Activated naive CD8-positive, alpha-beta T cell treated with anti-CD3 and anti-CD28 coated beads, Interleukin-2, amount 10 ng/mL, durations not matched to agents 7 days and 5 days (primary cell): ENCODE results near the gene ISG15. TPM values are rescaled to one million over a fixed set of nuclear protein-coding genes. Genes with fewer than 3 reads are reported as not detected.

Experiments
- ATAC-seq: fragments of 150-1000 bp; cut with Tn5 transposase; one replicate; pipeline ENCODE4 v1.10.0; 2021; ENCODE audit warnings: low read depth, moderate library complexity
- POLR2A ChIA-PET: fragments of 350-600 bp; sonication (Branson Sonifier 250); formaldehyde crosslinking; loops from one replicate; lab custom pipeline; 2021; ENCODE audit warnings: antibody characterized with exemption; lab: Charles Lee
- DNase-seq: peaks from one replicate; pipeline ENCODE4 v3.0.0; 2021
- H3K27ac Mint-ChIP-seq: one replicate; pipeline ENCODE4 v1.8.0; 2022; ENCODE audit warnings: mild to moderate bottlenecking, mixed read lengths
- H3K27me3 Mint-ChIP-seq: one replicate; pipeline ENCODE4 v1.8.0; 2022; ENCODE audit warnings: mild to moderate bottlenecking, moderate library complexity, mixed read lengths
- H3K36me3 Mint-ChIP-seq: one replicate; pipeline ENCODE4 v1.8.0; 2021; ENCODE audit warnings: mild to moderate bottlenecking, mixed read lengths
- H3K4me1 Mint-ChIP-seq: one replicate; pipeline ENCODE4 v1.8.0; 2021; ENCODE audit warnings: mixed read lengths
- H3K4me3 Mint-ChIP-seq: one replicate; pipeline ENCODE4 v1.8.0; 2022; ENCODE audit warnings: mild to moderate bottlenecking, moderate library complexity, mixed read lengths
- H3K9me3 Mint-ChIP-seq: one replicate; pipeline ENCODE4 v1.8.0; 2021; ENCODE audit warnings: mixed read lengths
- total RNA-seq, 2 experiments: library from RNA; stranded (reverse); gene quantifications; one replicate each; pipeline ENCODE4 v1.2.3, GENCODE V29; 2021

The ISG15 gene
- total RNA-seq, 2 experiments from 2014 or later = 425 to 457 TPM

DNA sequence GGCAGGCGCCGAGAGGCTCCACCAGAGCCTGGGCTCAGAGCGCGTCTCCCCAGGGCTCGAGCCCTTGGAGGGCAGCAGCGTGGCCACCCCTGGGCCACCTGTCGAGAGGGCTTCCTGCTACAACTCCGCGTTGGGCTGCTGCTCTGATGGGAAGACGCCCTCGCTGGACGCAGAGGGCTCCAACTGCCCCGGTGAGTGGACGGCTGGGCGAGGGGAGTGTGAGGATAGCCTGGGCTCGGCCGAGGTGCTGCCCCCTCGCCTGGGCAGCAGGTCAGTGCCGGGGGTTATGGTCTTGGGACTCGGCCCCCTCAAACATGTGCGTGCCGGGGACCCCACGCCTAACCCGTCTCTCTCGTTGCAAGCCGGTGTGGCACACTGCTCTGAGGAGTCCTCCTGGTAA lies 33.5 kb downstream of the ISG15 start:
- Mint-ChIP-seq H3K9me3 (no peaks in the 10 kb centered on the region), H3K4me1 (no peaks in the 10 kb centered on the region), H3K36me3 (peaks cover 9% of the 10 kb centered on the region), H3K27ac (no peak overlapping the region), H3K4me3 (no peak overlapping the region), H3K27me3 (no peaks in the 10 kb centered on the region)
- POLR2A ChIA-PET = no interaction called here
- DNase-seq (no peak), ATAC-seq (no peak)

GRCh38 chr1:1047407-1047806 lies 34.1 kb downstream of the ISG15 start:
- Mint-ChIP-seq H3K9me3 (peaks cover 3% of the 10 kb centered on the region), H3K4me1 (no peaks in the 10 kb centered on the region), H3K36me3 (peaks cover 12% of the 10 kb centered on the region), H3K4me3 (no peak overlapping the region), H3K27ac (no peak overlapping the region), H3K27me3 (no peaks in the 10 kb centered on the region)
- no peak for DNase-seq
- POLR2A ChIA-PET = no interaction called here
- ATAC-seq = no peak

GRCh38 chr1:1047963-1048362 lies 34.7 kb downstream of the ISG15 start:
- Mint-ChIP-seq H3K27me3 (no peaks in the 10 kb centered on the region), H3K36me3 (peaks cover 12% of the 10 kb centered on the region), H3K9me3 (peaks cover 3% of the 10 kb centered on the region), H3K4me3 (no peak overlapping the region), H3K27ac (no peak overlapping the region), H3K4me1 (no peaks in the 10 kb centered on the region)
- POLR2A ChIA-PET = no interaction called here
- no peak for ATAC-seq
- no peak for DNase-seq

GRCh38 chr1:1048765-1049164 lies 35.5 kb downstream of the ISG15 start:
- DNase-seq = no peak
- H3K27me3 Mint-ChIP-seq = no peaks in the 10 kb centered on the region
- no peak overlapping the region for H3K4me3 Mint-ChIP-seq
- no peaks in the 10 kb centered on the region for H3K4me1 Mint-ChIP-seq
- no peak overlapping the region for H3K27ac Mint-ChIP-seq
- ATAC-seq = no peak
- H3K36me3 Mint-ChIP-seq = peaks cover 9% of the 10 kb centered on the region
- H3K9me3 Mint-ChIP-seq = peaks cover 3% of the 10 kb centered on the region
- POLR2A ChIA-PET = no interaction called here

DNA sequence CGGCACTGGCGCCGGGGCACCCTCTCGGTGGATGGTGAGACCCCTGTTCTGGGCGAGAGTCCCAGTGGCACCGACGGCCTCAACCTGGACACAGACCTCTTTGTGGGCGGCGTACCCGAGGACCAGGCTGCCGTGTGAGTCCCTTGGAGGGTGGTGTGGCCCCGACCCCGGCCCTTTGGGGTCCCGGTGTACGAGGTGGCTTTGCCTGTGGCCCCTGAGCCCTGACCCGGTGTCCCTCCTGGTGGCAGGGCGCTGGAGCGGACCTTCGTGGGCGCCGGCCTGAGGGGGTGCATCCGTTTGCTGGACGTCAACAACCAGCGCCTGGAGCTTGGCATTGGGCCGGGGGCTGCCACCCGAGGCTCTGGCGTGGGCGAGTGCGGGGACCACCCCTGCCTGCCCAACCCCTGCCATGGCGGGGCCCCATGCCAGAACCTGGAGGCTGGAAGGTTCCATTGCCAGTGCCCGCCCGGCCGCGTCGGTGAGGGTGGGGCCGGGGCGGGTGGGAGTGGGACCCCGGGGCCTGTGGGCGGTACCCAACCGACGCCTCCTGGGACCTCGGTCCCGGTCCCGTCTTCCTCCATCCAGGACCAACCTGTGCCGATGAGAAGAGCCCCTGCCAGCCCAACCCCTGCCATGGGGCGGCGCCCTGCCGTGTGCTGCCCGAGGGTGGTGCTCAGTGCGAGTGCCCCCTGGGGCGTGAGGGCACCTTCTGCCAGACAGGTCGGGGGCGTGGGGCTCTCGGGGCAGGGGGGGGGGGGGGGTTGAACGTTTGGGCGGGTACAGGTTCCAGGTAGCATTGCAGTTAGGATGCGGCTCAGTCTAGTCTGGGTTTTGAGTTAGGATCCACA lies 36.2 kb downstream of the ISG15 start:
- POLR2A ChIA-PET = no interaction called here
- H3K36me3 Mint-ChIP-seq = peaks cover 9% of the 10 kb centered on the region
- peaks cover 3% of the 10 kb centered on the region for H3K9me3 Mint-ChIP-seq
- ATAC-seq = no peak
- DNase-seq = no peak
- H3K4me1 Mint-ChIP-seq = no peaks in the 10 kb centered on the region
- no peak overlapping the region for H3K4me3 Mint-ChIP-seq
- H3K27me3 Mint-ChIP-seq = no peaks in the 10 kb centered on the region
- H3K27ac Mint-ChIP-seq = no peak overlapping the region

DNA sequence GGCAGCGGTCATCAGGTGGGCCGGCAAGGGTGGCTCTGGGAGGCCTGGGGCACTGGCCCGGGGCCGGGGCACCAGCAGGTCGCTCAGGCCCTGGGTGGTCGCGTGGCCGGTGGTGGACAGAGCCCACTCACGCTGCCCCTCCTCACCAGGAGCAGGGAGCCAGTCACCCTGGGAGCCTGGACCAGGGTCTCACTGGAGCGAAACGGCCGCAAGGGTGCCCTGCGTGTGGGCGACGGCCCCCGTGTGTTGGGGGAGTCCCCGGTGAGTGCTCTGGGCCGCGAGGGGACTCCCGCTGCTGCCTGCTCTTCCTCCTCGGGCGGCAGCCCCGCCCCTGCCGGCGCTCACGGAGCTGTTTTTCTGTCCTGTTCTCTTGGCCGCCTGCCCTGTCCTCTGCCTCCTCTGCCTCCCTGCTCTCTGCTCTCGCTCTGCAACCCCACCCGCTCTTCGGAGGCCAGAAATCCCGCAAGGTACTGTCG lies 37.3 kb downstream of the ISG15 start:
- Mint-ChIP-seq H3K36me3 (peaks cover 6% of the 10 kb centered on the region), H3K4me3 (no peak overlapping the region), H3K27ac (no peak overlapping the region), H3K9me3 (peaks cover 3% of the 10 kb centered on the region), H3K4me1 (no peaks in the 10 kb centered on the region), H3K27me3 (no peaks in the 10 kb centered on the region)
- ATAC-seq (no peak), DNase-seq (no peak)
- POLR2A ChIA-PET = no interaction called here

- peaks cover 3% of the 10 kb centered on the region for H3K9me3 Mint-ChIP-seq
- no peak overlapping the region for H3K4me3 Mint-ChIP-seq
- DNase-seq (no peak), ATAC-seq (no peak)
- H3K36me3 Mint-ChIP-seq = peaks cover 6% of the 10 kb centered on the region
- POLR2A ChIA-PET = no interaction called here
- no peak overlapping the region for H3K27ac Mint-ChIP-seq
- H3K27me3 Mint-ChIP-seq = no peaks in the 10 kb centered on the region
- H3K4me1 Mint-ChIP-seq = no peaks in the 10 kb centered on the region
These were observed 38.0 kb downstream of the ISG15 start for GRCh38 chr1:1051127-1051810.

GRCh38 chr1:1052003-1052840 lies 38.9 kb downstream of the ISG15 start:
- H3K27ac Mint-ChIP-seq = no peak overlapping the region
- H3K4me3 Mint-ChIP-seq = no peak overlapping the region
- peaks cover 3% of the 10 kb centered on the region for H3K9me3 Mint-ChIP-seq
- ATAC-seq = no peak
- H3K4me1 Mint-ChIP-seq = no peaks in the 10 kb centered on the region
- H3K27me3 Mint-ChIP-seq = no peaks in the 10 kb centered on the region
- POLR2A ChIA-PET = no interaction called here
- H3K36me3 Mint-ChIP-seq = peaks cover 6% of the 10 kb centered on the region
- no peak for DNase-seq

DNA sequence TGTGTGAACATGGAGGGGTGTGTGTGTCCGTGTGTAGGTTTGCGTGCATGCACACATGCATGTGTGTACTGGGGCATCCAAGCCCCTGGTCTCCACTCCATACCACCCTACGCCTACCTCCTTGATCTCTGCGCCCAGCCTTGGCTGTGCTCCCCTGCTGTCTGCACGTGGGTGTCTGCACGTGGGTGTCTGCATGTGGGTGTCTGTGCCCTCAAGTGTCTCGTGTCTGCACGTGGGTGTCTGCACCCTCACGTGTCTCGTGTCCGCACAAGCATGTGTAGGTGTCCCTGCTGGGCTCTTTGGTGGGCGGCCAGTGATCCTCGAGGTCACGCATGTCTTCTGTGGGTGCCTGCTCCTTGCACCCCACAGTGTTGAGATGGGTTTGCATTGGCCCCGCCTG lies 39.7 kb downstream of the ISG15 start:
- H3K36me3 Mint-ChIP-seq = peaks cover 6% of the 10 kb centered on the region
- H3K9me3 Mint-ChIP-seq = peaks cover 3% of the 10 kb centered on the region
- peaks cover 6% of the 10 kb centered on the region for H3K27me3 Mint-ChIP-seq
- no peak overlapping the region for H3K4me3 Mint-ChIP-seq
- ATAC-seq (no peak), DNase-seq (no peak)
- POLR2A ChIA-PET = no interaction called here
- H3K4me1 Mint-ChIP-seq = peaks cover 2% of the 10 kb centered on the region
- no peak overlapping the region for H3K27ac Mint-ChIP-seq

- POLR2A ChIA-PET = no interaction called here
- no peak for ATAC-seq
- peaks cover 9% of the 10 kb centered on the region for H3K27me3 Mint-ChIP-seq
- peaks cover 6% of the 10 kb centered on the region for H3K36me3 Mint-ChIP-seq
- H3K4me3 Mint-ChIP-seq = no peak overlapping the region
- peaks cover 3% of the 10 kb centered on the region for H3K9me3 Mint-ChIP-seq
- no peak overlapping the region for H3K27ac Mint-ChIP-seq
- peaks cover 7% of the 10 kb centered on the region for H3K4me1 Mint-ChIP-seq
- no peak for DNase-seq
These were observed 40.4 kb downstream of the ISG15 start for GRCh38 chr1:1053682-1054081.

GRCh38 chr1:1054099-1054700 lies 40.9 kb downstream of the ISG15 start:
- ATAC-seq (no peak), DNase-seq (no peak)
- Mint-ChIP-seq H3K27me3 (peaks cover 9% of the 10 kb centered on the region), H3K27ac (no peak overlapping the region), H3K4me1 (peaks cover 10% of the 10 kb centered on the region), H3K4me3 (no peak overlapping the region), H3K9me3 (peaks cover 3% of the 10 kb centered on the region), H3K36me3 (peaks cover 6% of the 10 kb centered on the region)
- POLR2A ChIA-PET = no interaction called here

- peaks cover 10% of the 10 kb centered on the region for H3K4me1 Mint-ChIP-seq
- no peak overlapping the region for H3K4me3 Mint-ChIP-seq
- peaks cover 9% of the 10 kb centered on the region for H3K27me3 Mint-ChIP-seq
- POLR2A ChIA-PET = interaction anchor here (1.3 kb wide), 1 partner anchor 21 kb away, joined by 4 read pairs; no protein-coding TSS in a partner anchor
- peaks cover 3% of the 10 kb centered on the region for H3K9me3 Mint-ChIP-seq
- DNase-seq (no peak), ATAC-seq (no peak)
- no peak overlapping the region for H3K27ac Mint-ChIP-seq
- H3K36me3 Mint-ChIP-seq = peaks cover 8% of the 10 kb centered on the region
These were observed 41.7 kb downstream of the ISG15 start for GRCh38 chr1:1054971-1055370.
